ENCODE data around the gene PRKN. TPM values are rescaled to one million over a fixed set of nuclear protein-coding genes. Genes with fewer than 3 reads are reported as not detected.
A peak's percentile ranks its signal among the peaks of the same experiment; 100 is the strongest.

PRKN gene
- total RNA-seq, 2 donors from 2014 or later = 3.3 to 4.8 TPM

GRCh38 chr6:161838306-161839035 is 889.1 kb downstream of the PRKN start:
- Mint-ChIP-seq H3K4me1 (peaks cover 37% of the 10 kb centered on the region), H3K27ac (peak overlapping the region; percentile 44), H3K4me3 (no peak overlapping the region), H3K9me3 (no peaks in the 10 kb centered on the region), H3K36me3 (ENCODE audit: low read depth) (no peaks in the 10 kb centered on the region), H3K27me3 (ENCODE audit: insufficient read depth) (peaks cover 2% of the 10 kb centered on the region)
- H3K4me3 ChIP-seq (ENCODE audit: low read length) = no peak overlapping the region
- peak; percentile 86 for DNase-seq
- H3K27me3 ChIP-seq (ENCODE audit: control insufficient read depth, insufficient read depth, low read length, poor library complexity, severe bottlenecking) = no peaks in the 10 kb centered on the region
- no peaks in the 10 kb centered on the region for H3K9me3 ChIP-seq (ENCODE audit: control insufficient read depth, low read length)
- no peaks in the 10 kb centered on the region for H3K36me3 ChIP-seq (ENCODE audit: control insufficient read depth, insufficient read depth, low read length)
- no peaks in the 10 kb centered on the region for H3K4me1 ChIP-seq (ENCODE audit: control insufficient read depth, insufficient read depth, low read length)
- H3K9ac ChIP-seq (ENCODE audit: extremely low read depth, low read length, poor library complexity, severe bottlenecking) = no peak overlapping the region
- WGBS, 2 experiments (ENCODE audit: insufficient coverage in 1 of 2, insufficient read length in 1 of 2) = 78% methylated on average over 8 to 14 of the region's 14 CpGs
- no peak overlapping the region for H3K27ac ChIP-seq (ENCODE audit: low read depth, low read length)
- no peak for TF ChIP-seq CTCF (conservative IDR thresholded peaks at IDR 0.05)

DNA sequence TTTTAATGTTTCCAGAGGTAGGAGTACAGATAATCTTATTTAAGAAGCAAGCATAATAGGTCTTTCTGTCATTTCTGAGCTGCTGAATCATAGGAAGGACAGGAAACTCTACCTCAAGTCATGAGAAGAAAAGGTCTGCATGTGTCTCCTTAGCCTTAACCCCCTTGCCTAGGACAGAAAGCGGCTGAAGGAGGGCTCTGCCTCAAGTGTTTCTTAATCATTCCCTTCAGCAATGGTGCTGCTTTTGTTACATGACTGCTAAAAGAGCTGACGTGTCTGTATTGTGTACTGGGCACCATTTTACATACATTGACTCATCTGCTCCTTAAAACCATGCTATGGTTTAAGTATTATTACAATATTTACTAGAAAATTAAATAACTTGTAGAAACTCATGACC is 889.7 kb downstream of the PRKN start:
- H3K36me3 Mint-ChIP-seq (ENCODE audit: low read depth) = no peaks in the 10 kb centered on the region
- 80% methylated on average over 2 of the region's 2 CpGs; no CpG with 5 or more reads in 1 of the 2 experiments for WGBS, 2 experiments (ENCODE audit: insufficient coverage in 1 of 2, insufficient read length in 1 of 2)

DNA sequence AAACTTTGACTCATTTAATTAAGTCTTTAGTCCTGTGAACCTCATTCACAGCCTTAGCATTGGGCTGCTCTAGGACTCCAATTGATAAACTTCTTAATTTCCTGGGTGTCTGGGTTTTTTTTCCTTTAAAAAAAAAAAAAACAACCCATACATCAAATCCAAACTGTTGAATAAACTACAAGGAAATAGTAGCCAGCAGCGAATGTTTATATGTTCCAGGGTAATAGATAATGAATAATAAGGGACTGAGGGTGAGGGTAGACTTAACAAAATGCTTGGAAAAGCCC is 890.2 kb downstream of the PRKN start:
- Mint-ChIP-seq H3K36me3 (ENCODE audit: low read depth) (no peaks in the 10 kb centered on the region), H3K4me1 (peaks cover 38% of the 10 kb centered on the region), H3K27ac (no peak overlapping the region), H3K4me3 (no peak overlapping the region), H3K27me3 (ENCODE audit: insufficient read depth) (peaks cover 2% of the 10 kb centered on the region), H3K9me3 (no peaks in the 10 kb centered on the region)
- H3K4me3 ChIP-seq (ENCODE audit: low read length) = no peak overlapping the region
- no peaks in the 10 kb centered on the region for H3K36me3 ChIP-seq (ENCODE audit: control insufficient read depth, insufficient read depth, low read length)
- no peaks in the 10 kb centered on the region for H3K9me3 ChIP-seq (ENCODE audit: control insufficient read depth, low read length)
- 48% methylated on average over 1 of the region's 1 CpG; no CpG with 5 or more reads in 1 of the 2 experiments for WGBS, 2 experiments (ENCODE audit: insufficient coverage in 1 of 2, insufficient read length in 1 of 2)
- H3K9ac ChIP-seq (ENCODE audit: extremely low read depth, low read length, poor library complexity, severe bottlenecking) = no peak overlapping the region
- TF ChIP-seq CTCF (conservative IDR thresholded peaks at IDR 0.05) = no peak
- H3K27ac ChIP-seq (ENCODE audit: low read depth, low read length) = no peak overlapping the region
- H3K4me1 ChIP-seq (ENCODE audit: control insufficient read depth, insufficient read depth, low read length) = no peaks in the 10 kb centered on the region
- DNase-seq = no peak
- H3K27me3 ChIP-seq (ENCODE audit: control insufficient read depth, insufficient read depth, low read length, poor library complexity, severe bottlenecking) = no peaks in the 10 kb centered on the region

More for the DNA sequence above, 889.7 kb downstream of the PRKN start:
- no peak overlapping the region for H3K9ac ChIP-seq (ENCODE audit: extremely low read depth, low read length, poor library complexity, severe bottlenecking)
- Mint-ChIP-seq H3K27ac (no peak overlapping the region), H3K27me3 (ENCODE audit: insufficient read depth) (peaks cover 2% of the 10 kb centered on the region), H3K4me1 (peaks cover 38% of the 10 kb centered on the region), H3K9me3 (no peaks in the 10 kb centered on the region), H3K4me3 (no peak overlapping the region)
- no peak overlapping the region for H3K4me3 ChIP-seq (ENCODE audit: low read length)
- no peak for DNase-seq
- no peaks in the 10 kb centered on the region for H3K36me3 ChIP-seq (ENCODE audit: control insufficient read depth, insufficient read depth, low read length)
- no peaks in the 10 kb centered on the region for H3K9me3 ChIP-seq (ENCODE audit: control insufficient read depth, low read length)
- no peak for TF ChIP-seq CTCF (conservative IDR thresholded peaks at IDR 0.05)
- H3K27me3 ChIP-seq (ENCODE audit: control insufficient read depth, insufficient read depth, low read length, poor library complexity, severe bottlenecking) = no peaks in the 10 kb centered on the region
- no peaks in the 10 kb centered on the region for H3K4me1 ChIP-seq (ENCODE audit: control insufficient read depth, insufficient read depth, low read length)
- H3K27ac ChIP-seq (ENCODE audit: low read depth, low read length) = no peak overlapping the region

Measured in endodermal cell (in vitro differentiated cells).